ENCODE data around the gene RPL13A.
"Not testable (repeated sequence)": the region's sequence is repeated elsewhere in the genome, so short reads cannot be mapped to it uniquely, and the experiment has no call there.

RPL13A gene

GRCh38 chr19:49458567-49458903 lies 28.9 kb upstream of the RPL13A start:
- no peak for DNase-seq

DNA sequence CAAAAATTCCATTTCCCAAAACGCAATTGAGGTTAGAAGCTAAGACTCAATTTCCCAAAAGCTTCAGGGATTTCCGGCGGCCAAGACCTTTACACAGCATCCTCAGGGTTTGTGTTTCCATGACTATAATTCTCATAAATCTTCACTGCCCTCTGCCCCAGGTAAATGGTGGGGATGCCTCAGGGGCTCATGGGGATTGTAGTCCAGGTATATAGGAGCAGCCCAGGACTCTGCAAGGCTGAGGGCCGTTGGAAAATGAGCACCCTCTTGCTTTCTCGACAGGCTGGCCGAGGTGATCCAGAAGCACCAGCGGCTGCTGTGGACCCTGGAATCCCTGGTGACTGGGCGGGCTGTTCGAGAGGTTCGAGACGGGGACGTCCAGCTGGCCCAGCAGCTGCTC lies 28.0 kb upstream of the RPL13A start:
- DNase-seq: no peak

GRCh38 chr19:49461130-49461529 lies 26.3 kb upstream of the RPL13A start:
- DNase-seq: not testable (repeated sequence)

GRCh38 chr19:49461656-49462055 lies 25.8 kb upstream of the RPL13A start:
- no peak for DNase-seq

- DNase-seq: no peak
Observed at GRCh38 chr19:49462492-49462891, 24.9 kb upstream of the RPL13A start.

- DNase-seq: no peak
Observed at GRCh38 chr19:49463960-49464740, 23.3 kb upstream of the RPL13A start.

- DNase-seq: no peak
Observed at GRCh38 chr19:49465371-49465770, 22.0 kb upstream of the RPL13A start.

DNA sequence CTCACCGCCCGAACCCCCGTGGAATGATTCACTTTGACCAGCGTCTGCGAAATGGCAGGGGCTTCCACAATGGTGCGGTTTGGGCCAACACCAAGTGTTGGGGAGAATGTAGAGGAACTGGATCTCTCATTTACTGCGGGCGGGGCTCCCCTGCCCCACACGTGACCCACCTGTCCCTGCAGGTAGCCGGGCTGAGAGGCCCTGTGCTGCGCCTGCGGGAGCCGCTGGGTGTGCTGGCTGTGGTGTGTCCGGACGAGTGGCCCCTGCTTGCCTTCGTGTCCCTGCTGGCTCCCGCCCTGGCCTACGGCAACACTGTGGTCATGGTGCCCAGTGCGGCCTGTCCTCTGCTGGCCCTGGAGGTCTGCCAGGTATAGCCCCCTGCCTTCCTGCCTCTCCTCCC lies 19.2 kb upstream of the RPL13A start:
- no peak for DNase-seq

DNA sequence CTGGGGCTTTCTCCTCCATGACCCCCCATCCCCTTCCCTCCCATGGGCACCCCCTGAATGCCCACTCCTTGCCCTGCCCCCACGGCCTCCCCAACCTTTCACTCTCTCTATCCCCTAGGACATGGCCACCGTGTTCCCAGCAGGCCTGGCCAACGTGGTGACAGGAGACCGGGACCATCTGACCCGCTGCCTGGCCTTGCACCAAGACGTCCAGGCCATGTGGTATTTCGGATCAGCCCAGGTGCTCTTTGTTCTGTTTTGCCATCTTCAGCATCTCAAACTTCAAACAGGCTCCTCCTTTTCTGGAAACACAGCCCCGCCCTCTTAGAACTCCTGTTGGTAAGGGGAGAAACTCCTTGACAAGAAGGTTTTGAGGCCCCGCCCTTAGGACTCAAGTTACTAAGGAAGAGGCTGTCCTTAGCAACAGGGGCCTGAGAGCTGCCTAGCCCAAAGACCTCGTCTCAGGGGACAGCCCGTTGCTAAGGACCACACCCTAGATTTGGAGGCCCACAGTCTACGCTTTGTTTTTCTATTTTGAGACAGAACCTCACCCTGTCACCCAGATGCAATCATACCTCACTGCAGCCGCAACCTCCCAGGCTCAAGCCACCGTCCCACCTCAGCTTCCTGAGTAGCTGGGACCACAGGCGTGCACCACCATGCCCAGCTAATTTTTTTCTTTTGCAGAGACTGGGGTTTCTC lies 18.5 kb upstream of the RPL13A start:
- peak; percentile 89 to 97 for DNase-seq

DNA sequence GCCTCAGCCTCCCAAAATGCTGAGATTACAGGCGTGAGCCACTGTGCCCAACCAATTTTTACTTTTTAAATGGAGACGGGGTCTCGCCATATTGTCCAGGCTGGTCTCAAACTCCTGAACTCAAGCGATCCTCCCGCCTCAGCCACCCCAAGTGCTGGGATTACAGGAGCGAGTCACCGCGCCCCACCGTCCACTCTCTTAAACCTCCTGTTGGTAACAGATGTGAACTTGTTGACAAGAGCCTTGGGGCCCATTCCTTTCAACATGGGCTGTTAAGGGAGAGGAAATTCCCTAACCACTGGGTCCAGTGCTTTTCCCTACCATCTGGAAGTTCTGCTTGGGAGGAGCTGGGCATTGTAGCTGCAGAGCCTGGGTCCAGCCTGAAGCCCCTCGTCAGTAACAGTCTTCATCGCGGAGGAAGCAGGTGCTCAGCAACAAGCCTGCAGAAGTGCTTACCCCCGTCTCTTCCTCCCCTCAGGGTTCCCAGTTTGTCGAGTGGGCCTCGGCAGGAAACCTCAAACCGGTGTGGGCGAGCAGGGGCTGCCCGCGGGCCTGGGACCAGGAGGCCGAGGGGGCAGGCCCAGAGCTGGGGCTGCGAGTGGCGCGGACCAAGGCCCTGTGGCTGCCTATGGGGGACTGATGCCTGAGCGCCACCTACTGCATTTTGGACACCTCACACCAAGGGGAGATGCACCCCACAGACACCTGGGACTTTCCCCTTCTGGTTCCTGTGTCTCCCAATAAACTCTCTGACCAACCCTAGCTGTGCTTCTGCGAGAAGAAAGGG lies 17.4 kb upstream of the RPL13A start:
- DNase-seq: no peak

DNA sequence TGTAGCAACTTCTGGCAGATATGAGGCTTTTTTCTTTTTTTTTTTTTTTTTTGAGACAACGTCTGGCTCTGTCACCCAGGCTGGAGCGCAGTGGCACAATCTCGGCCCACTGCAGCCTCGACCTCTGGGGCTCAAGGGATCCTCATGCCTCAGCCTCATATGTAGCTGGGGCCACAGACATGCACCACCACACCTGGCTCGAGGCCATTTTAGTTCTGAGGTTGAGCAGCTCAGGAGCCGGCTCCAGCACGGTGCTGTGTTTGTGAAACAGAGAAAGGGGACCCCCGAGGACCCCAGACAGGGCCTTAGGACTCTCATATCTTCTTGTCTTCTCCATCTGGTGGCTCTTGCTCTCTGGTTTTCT lies 16.8 kb upstream of the RPL13A start:
- no peak for DNase-seq

DNA sequence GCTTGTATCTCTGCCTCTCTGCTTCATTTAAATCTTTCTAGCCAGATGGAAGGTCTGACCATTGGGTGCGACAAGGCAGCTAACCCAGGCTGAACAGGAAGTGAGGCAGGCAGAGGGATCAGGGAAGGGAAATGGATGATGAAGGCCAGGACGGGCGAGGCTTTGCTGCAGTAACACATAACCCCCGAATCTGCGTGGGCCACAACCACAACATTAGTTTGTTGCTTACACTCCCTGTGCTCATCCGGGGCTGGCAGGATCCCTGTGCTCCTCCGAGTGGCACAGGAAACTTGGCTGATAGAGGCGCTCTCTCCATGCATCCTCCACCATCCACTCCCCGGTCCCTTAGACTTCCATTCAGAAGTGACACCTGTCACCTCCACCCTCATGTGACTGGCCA lies 14.5 kb upstream of the RPL13A start:
- no peak for DNase-seq

DNA sequence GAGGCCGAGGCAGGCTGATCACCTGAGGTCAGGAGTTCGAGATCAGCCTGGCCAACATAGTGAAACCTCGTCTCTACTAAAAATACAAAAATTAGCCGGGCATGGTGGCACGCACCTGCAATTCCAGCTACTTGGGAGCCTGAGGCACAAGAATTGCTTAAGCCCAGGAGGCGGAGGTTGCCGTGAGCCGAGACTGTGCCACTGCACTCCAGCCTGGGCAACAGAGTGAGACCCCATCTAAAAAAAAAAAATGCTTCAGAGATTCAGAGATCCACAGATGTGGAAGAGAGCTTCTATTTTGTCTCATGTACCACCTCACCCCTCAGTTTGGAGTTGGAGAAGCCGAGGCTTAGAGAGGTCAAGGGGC lies 13.9 kb upstream of the RPL13A start:
- DNase-seq: not testable (repeated sequence)

DNA sequence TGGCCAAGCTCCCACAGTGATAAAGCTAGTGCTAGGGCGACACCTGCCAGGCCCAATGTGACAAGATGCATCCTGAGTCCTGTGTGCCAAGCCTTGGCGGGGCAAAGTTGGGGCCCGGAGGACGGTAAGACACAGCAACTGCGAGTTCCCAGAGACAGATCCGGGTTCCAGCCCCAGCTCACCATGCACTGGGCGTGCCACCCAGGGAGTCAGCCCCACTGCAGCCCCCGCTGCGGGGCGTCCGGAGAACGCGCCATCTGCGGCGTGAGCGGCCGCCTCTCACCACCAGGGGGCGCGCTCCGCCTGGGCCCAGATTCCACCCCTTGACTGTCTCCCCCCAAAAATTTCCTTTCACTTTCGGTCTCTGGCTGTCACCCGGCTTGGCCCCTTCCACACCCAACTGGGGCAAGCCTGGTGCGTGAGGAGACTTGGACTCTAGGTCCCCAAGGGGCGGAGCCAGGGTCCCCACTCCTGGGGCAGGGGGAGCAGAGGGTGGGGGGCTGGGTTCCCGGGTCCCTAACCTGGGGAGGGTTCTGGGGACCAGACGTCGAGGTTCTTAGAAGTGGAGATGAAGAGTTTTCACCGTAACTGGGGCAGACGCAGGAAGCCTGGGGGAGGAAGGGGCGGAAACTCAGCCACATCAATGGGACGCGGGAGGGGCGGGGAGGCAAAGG lies 13.4 kb upstream of the RPL13A start, which contains the start of gene FLT3LG:
Gene FLT3LG, plus strand, starts transcription at position 348 of the 674 bp plus-strand sequence. CDS start 425 bp downstream, outside the sequence.
- peak; percentile 45 to 71 for DNase-seq

- DNase-seq: no peak
Observed at GRCh38 chr19:49474542-49474924, 12.9 kb upstream of the RPL13A start.

DNA sequence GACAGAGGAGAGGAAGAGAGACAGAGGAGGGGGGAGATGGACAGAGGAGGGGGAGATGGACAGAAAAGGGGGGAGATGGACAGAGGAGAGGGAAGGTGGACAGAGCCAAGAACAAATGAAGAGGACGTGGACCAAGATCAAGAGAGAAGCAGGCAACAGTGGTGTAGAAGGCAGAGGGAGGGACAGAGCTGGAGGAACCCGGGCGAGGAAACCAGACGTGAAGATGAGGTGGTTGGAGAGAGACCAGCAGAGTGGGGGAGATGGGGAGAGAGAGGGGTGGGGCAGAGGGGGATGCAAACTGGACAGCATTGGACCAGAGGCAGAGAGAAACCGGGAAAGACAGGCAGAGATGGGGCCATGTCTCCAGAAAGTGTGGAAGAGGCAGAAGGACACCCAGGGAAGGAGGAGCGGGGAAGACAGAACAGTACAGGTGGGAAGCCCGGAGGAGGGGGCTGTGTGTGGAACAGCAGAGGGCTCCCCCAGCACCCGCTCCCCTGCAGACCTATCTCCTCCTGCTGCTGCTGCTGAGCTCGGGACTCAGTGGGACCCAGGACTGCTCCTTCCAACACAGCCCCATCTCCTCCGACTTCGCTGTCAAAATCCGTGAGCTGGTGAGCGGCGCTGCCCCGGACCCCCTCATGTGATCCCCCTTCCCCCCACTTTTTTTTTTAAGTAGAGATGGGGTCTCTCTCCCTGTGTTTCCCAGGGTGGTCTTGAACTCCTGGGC lies 12.1 kb upstream of the RPL13A start:
- no peak for DNase-seq

DNA sequence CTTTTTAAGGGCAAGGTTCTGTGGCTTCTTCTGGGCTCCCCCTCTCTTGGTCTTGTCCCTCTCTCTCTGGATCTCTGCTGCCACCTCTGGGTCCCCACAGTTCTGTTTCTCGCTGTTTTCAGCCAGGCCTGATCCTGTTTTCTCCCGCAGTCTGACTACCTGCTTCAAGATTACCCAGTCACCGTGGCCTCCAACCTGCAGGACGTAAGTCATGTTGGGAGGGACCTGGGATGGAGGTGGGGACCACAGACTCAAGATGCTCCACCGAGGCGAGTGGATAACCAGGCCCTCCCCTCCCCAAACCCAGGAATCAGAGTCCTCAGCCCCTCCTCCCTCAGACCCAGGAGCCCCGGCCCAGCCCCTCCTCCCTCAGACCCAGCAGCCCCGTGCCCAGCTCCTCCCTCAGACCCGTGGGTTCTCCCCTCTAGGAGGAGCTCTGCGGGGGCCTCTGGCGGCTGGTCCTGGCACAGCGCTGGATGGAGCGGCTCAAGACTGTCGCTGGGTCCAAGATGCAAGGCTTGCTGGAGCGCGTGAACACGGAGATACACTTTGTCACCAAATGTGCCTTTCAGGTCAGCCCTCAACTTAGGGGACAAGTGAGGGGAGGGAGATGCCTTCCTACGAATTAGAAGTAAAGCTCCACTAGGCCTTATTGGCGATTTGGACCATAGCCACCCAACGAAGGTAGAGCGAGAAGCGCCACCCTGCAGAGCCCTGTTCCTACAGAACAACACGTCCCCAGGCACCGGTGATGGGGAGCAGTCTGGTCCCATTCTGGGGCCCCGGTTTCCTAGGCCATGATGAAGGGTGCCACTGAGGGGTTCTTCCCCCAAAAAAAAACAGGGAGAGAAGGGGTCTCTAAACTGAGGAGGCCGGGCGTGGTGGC lies 11.2 kb upstream of the RPL13A start:
- DNase-seq: no peak

GRCh38 chr19:49479975-49480628 lies 7.3 kb upstream of the RPL13A start:
- no peak for DNase-seq

DNA sequence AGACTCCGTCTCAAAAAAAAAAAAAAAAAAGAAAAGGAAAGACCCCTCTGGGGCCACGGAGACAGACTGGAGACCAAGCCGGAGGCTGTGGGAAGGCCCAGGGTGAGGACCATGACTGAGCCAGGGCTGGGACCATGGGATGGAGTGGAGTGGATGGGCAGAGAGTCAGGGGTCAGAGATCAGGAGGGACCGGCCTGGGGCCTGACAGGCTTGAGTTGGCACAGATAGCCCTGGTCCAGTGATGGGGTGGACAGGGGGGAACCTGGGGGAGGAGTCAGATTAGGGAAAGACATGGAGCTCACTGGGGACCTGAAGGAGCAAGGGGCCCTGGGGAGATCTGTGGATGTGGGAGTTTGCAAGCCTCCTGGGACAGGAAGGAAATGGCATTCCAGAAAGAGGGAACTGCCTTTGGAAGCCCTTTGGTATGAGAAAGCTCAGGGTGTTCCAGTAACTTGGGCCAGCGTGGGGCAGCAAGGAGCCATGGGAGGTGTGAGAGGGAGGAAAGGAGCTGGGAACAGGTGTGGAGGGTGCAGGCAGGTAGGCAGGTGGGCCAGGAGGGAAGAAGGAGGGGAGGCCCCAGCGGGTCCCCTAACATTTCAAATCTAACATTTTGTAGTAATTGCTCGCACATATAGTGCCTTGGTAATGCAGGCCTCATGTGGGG lies 6.3 kb upstream of the RPL13A start:
- no peak for DNase-seq

- DNase-seq: no peak
Observed at GRCh38 chr19:49486232-49486631, 1.2 kb upstream of the RPL13A start.

Data from NCI-H187 (cell line).